ENCODE measurements around the gene IPPK. TPM values are rescaled to one million over a fixed set of nuclear protein-coding genes. Genes with fewer than 3 reads are reported as not detected.
"Not testable (repeated sequence)": the region's sequence is repeated elsewhere in the genome, so short reads cannot be mapped to it uniquely, and the experiment has no call there.

The IPPK gene
- total RNA-seq, 1 donor from 2014 or later = 15.4 TPM

GRCh38 chr9:92595930-92596329 lies 74.0 kb downstream of the IPPK start:
- no peak for DNase-seq (ENCODE audit: low read depth in 2 of 2)

DNA sequence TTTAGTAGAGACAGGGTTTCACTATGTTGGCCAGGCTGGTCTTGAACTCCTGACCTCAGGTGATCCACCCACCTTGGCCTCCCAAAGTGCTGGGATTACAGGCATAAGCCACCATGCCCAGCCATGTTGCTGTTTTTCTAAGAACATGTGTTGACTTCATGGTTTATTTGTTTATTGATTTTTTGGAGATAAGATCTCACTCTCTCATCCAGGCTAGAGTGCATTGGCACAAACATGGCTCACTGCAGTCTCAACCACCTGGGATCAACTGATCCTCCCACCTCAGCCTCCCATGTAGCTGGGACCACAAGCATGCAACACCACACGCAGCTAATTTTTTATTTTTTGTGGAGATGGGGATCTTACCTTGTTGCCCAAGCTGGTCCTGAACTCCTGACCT lies 74.9 kb downstream of the IPPK start:
- not testable (repeated sequence) for DNase-seq (ENCODE audit: low read depth in 2 of 2)

- DNase-seq (ENCODE audit: low read depth in 2 of 2) = peak in 1 of 2 donors; percentile 21
Observed at GRCh38 chr9:92592946-92593861, 76.7 kb downstream of the IPPK start.

DNA sequence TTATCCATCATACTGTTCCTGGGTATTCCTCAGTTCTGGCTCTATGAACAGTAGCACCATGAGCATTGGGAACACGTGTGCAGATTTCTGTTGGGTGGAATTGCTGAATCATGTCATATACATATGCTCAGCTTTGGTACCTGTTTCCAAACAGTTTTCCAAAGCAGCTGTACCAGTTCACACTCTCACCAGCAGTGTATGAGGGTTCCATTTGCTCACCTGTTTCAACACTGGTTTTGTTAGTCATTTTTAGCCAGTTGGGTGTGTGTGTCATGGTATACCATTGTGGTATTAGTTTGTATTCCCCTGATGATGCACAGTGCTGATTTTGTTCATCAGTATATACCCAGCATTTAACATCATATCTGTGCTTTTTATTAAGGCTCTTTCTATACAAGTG lies 77.4 kb downstream of the IPPK start:
- no peak for DNase-seq (ENCODE audit: low read depth in 2 of 2)

DNA sequence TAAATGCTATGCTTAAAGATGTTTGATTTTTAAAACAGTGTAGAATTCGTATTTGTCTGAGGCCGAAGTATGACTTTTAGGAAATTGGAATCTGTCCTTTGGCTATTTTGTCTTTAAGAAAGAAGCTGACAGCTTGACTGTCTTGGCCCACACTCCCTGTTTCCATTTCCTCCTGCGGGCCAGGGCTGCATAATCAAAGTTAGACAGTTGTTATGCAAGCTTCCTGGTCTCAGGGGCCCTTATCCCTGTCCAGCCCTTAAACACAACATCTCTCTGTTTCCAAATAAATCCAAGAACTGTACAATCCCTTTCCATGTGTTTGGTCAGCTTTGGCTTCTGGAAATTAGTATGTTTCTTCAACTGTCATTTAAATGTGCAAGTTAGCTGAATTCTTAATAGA lies 79.6 kb downstream of the IPPK start:
- peak in 1 of 2 donors; percentile 80 for DNase-seq (ENCODE audit: low read depth in 2 of 2)

GRCh38 chr9:92589923-92590322 lies 80.0 kb downstream of the IPPK start:
- no peak for DNase-seq (ENCODE audit: low read depth in 2 of 2)

- no peak for DNase-seq (ENCODE audit: low read depth in 2 of 2)
Observed at GRCh38 chr9:92576175-92576574, 93.8 kb downstream of the IPPK start.

GRCh38 chr9:92573612-92574011 lies 96.3 kb downstream of the IPPK start:
- DNase-seq (ENCODE audit: low read depth in 2 of 2) = not testable (repeated sequence)

DNA sequence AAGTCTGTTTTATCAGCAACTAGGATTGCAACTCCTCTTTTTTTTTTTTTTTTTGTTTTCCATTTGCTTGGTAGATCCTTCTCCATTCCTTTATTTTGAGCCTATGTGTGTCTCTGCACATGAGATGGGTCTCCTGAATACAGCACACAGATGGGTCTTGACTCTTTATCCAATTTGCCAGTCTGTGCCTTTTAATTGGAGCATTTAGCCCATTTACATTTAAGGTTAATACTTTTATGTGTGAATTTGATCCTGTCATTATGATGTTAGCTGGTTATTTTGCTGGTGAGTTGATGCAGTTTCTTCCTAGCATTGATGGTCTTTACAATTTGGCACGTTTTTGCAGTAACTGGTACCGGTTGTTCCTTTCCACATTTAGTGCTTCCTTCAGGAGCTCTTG lies 98.1 kb downstream of the IPPK start:
- DNase-seq (ENCODE audit: low read depth in 2 of 2) = not testable (repeated sequence)

DNA sequence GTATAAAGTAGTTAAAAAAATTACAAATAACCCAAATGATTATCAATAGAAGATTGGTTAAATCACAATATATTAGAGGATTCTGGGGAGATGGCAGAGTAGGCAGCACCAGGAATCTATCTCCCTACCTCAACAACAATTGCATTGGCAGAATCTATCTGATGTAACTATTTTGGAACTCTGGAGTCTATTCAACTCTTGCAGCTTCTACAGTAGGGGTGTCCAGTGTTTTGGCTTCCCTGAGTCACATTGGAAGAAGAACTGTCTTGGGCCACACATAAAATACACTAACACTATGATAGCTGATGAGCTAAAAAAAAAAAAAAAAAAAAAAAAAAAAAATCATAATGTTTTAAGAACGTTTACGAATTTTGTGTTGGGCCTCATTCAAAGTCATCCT lies 104.9 kb downstream of the IPPK start:
- no peak for DNase-seq (ENCODE audit: low read depth in 2 of 2)

DNA sequence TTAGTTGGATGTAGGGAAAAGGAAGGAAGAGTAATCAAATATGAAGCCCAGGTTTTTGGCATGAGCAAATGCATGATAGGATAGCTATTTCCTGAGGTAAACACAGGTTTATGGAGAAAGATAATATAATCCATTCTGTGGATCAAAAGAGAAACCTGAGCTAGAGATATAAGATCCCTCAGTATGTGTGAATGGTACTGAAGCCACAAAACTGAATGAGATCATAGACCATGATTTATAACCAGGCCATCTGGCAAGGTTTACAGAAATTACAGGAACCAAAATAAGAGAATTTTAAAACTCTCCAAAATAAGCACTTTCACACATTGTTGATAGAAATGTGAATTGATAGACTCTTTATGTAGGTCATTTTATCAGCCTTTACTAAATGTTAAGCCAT lies 105.4 kb downstream of the IPPK start:
- DNase-seq (ENCODE audit: low read depth in 2 of 2) = peak; percentile 10 to 42

Other genes starting within 250 kb of the IPPK start
- gene OMD, start 245.7 kb downstream of the IPPK start, total RNA-seq = not detected in 2 replicates
- gene ASPN, start 187.6 kb downstream of the IPPK start, total RNA-seq = not detected in 2 replicates
- not detected in 2 replicates for gene ECM2, start 134.1 kb downstream of the IPPK start, total RNA-seq
- 34.0 and 46.5 TPM in 2 replicates for gene BICD2, start 94.7 kb upstream of the IPPK start, total RNA-seq
- 7.7 and 8.5 TPM in 2 replicates for gene ZNF484, start 207.9 kb upstream of the IPPK start, total RNA-seq